LNCAP (cell line): ENCODE data around the gene BMP8B.

Experiments
- CTCF ChIP-seq: fragments of 450-650 bp; IDR thresholded peaks from 2 replicates; pipeline ENCODE4 v1.5.1; 2017; ENCODE audit warnings: mild to moderate bottlenecking

Gene BMP8B

GRCh38 chr1:39754906-39755504 lies 33.7 kb downstream of the BMP8B start:
- TF ChIP-seq CTCF: no peak

DNA sequence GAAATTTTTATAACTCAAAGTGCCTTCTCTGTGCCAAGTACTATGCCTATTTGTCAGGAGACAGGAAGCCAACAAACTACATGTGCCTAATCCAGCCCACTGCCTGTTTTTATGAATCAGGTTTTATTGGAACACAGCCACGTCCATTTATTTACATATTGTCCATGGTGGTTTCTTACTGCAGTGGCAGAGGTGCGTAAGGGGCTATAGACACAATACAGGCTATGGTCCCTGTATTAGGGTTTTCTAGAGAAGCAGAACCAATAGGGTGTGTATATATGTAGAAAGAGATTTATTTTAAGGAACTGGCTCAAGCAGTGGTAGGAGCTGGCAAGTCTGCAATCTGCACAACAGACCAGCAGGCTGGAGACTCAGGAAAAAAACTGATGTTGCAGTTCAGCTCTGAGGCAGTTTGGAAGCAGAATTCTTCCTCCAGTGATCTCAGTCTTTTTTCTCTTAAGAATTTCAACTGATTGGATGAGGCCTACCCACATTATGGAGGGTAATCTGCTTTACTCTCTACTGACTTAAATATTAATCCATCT lies 34.6 kb downstream of the BMP8B start:
- TF ChIP-seq CTCF: no peak

DNA sequence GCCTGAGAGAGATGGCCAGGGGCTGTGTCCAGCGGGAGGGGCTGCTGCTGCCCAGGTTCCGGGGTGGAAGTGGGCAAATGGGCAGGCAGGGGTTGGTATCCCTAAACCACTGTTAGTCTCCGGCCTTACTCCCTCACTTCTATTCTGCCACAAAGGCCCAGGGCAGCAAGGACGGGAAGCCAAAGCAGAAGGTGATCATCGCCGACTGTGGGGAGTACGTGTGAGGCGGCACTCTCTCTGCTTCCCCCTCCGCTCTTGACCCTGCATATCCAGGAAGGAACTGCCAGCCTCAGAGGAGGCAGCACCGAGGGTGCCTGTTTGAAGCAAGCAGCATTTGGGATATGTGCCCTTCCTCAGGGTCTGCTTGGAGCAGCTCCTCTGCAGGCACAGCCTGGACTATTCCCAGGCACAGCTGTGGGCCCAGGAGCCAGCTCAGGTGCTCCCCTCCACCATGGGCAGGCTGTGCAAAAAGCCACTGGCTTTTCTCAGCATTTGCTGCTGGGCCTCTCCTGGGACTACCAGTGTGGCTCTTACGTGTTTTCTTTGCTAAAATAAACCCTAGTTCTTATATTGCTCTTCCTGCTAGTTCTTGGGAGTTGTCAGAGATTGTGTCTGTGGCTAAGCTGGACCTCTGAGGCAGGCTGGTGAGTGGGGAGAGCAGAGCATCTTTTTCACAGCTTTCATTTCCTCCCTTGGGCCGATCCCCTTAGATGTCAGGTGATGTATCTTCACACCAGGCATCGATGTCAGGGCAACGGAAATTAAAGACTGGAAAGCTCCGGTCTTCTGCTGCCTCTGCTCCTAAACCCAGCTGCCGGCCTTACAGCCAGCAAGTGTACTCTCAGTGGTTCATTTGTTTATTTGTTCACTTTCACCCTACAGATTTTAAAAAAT lies 35.3 kb downstream of the BMP8B start:
- TF ChIP-seq CTCF: no peak

DNA sequence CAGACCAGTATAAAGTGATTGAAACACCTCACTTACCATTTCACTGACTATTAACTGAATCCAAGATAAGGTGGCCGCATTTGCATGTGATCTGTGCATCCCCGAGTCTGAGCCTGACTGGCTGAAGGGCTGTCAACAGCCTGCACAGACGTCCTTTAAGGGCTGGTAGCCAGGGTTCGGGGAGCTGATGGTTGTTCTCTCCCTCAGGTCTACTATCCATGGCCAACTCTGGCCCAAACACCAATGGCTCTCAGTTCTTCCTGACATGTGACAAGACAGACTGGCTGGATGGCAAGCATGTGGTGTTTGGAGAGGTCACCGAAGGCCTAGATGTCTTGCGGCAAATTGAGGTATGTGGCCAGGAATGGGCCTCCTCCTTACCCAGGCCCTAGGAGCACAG lies 36.0 kb downstream of the BMP8B start:
- no peak for TF ChIP-seq CTCF

DNA sequence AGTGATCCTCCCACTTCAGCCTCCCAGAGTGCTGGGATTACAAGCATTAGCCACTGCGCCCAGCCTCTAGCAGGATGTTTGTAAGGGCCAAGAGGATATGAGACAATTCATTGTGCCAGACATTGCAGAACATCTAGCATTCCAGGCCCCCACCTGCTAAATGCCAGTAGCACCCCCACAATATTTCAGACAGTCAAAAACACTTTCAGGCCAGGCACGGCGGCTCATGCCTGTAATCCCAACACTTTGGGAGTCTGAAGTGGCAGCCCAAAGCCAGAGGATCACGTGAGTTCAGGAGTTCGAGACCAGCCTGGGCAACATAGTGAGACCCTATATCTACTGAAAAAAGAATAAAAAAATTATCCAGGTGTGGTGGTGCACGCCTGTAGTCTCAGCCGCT lies 37.1 kb downstream of the BMP8B start:
- TF ChIP-seq CTCF: no peak

DNA sequence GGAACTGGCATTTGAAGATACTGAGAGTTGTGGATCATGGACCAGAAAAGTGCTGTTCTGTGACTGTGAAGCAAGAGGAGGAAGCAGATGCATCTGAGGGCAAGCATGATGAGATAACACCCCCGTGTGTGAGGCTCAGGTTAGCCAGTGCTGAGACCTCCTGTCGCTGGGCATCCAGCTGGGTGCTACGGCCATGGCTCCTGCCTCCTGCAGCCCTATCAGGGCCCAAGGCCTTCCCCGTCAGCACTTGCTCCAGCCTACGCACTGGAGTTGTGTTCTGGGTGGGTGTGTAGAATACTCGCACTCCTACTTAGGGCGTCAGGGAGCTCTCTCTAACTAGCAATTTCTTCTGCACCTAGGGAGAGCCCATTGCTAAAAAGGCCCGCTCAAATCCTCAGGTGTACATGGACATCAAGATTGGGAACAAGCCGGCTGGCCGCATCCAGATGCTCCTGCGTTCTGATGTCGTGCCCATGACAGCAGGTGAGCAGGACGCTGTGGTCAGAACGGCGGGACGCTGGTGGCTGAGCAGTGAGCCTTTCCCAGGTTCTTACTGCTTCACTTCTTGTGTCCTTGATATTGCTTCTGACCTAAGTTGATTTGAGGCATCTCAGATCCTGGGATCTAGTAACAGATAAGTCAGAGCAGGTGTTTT lies 43.5 kb downstream of the BMP8B start:
- no peak for TF ChIP-seq CTCF

- no peak for TF ChIP-seq CTCF
Observed at GRCh38 chr1:39738622-39739366, 49.9 kb downstream of the BMP8B start, which contains the start of gene PPIE. TSS of gene PPIE (plus strand) at chr1:39738882. CDS start at chr1:39738901, 19 bp downstream.
